ENCODE results near the gene C1orf35. TPM values are rescaled to one million over a fixed set of nuclear protein-coding genes. Genes with fewer than 3 reads are reported as not detected.

The C1orf35 gene
- total and polyA plus RNA-seq, 2 donors (not counting 1 experiment from before 2014, with no cell fraction given), result 4.8 to 7.6 TPM

- DNase-seq (ENCODE audit: low read depth in 2 of 2), result no peak
- Histone ChIP-seq H3K79me2 (ENCODE audit: control insufficient read depth, insufficient read depth, low read length) (no peaks in the 10 kb centered on the region), H3K9ac (ENCODE audit: insufficient read depth, low read length) (no peak overlapping the region), H3K27me3 (ENCODE audit: control insufficient read depth, insufficient read depth, low read length) (peaks cover 10% of the 10 kb centered on the region), H3K4me2 (ENCODE audit: extremely low read depth, insufficient read depth, low read length) (no peak overlapping the region), H4K20me1 (ENCODE audit: control insufficient read depth, extremely low read depth, insufficient read depth, low read length) (no peaks in the 10 kb centered on the region), H3K4me3 (replicated peaks in 1 of 4; ENCODE audit: control extremely low read depth in 1 of 4, insufficient read depth in 1 of 4, low read depth in 3 of 4, low read length in 4 of 4) (no peak overlapping the region), H3K9me3 (ENCODE audit: control insufficient read depth, insufficient read depth, low read depth, low read length) (no peaks in the 10 kb centered on the region), H2AFZ (ENCODE audit: low read length) (no peak overlapping the region), H3K36me3 (ENCODE audit: control insufficient read depth, insufficient read depth, low read length) (no peaks in the 10 kb centered on the region), H3K27ac (ENCODE audit: insufficient read depth, low read length) (no peak overlapping the region), H3K4me1 (ENCODE audit: control insufficient read depth, extremely low read depth, insufficient read depth, low read length) (no peaks in the 10 kb centered on the region)
- TF ChIP-seq CTCF (conservative IDR thresholded peaks at IDR 0.05 in 1 of 2, IDR thresholded peaks at IDR 0.05 in 1 of 2; ENCODE audit: low read depth in 1 of 2, low read length in 2 of 2) (no peak), EZH2 (IDR thresholded peaks at IDR 0.05; ENCODE audit: low read length, missing control alignments) (no peak)
These were observed 44.8 kb downstream of the C1orf35 start for GRCh38 chr1:228058172-228058948.

Other genes starting within 250 kb of the C1orf35 start
- gene WNT9A, start 155.4 kb downstream of the C1orf35 start, total RNA-seq, result 1.0 and 5.3 TPM in 2 replicates
- 1.0 and 2.7 TPM in 2 replicates for gene WNT9A, start 155.4 kb downstream of the C1orf35 start, polyA plus RNA-seq
- gene WNT3A, start 96.3 kb downstream of the C1orf35 start, total RNA-seq, result not detected in 2 replicates
- not detected in 2 replicates for gene WNT3A, start 96.3 kb downstream of the C1orf35 start, polyA plus RNA-seq
- 195 and 261 TPM in 2 replicates for gene ARF1, start 20.6 kb downstream of the C1orf35 start, total RNA-seq
- 546 and 642 TPM in 2 replicates for gene ARF1, start 20.6 kb downstream of the C1orf35 start, polyA plus RNA-seq
- 51.7 and 61.6 TPM in 2 replicates for gene MRPL55, start 6.0 kb upstream of the C1orf35 start, total RNA-seq
- gene MRPL55, start 6.0 kb upstream of the C1orf35 start, polyA plus RNA-seq, result 39.5 and 41.0 TPM in 2 replicates
- 325 and 479 TPM in 2 replicates for gene GUK1, start 37.0 kb upstream of the C1orf35 start, total RNA-seq
- 217 and 286 TPM in 2 replicates for gene GUK1, start 37.0 kb upstream of the C1orf35 start, polyA plus RNA-seq
- gene GJC2, start 46.6 kb upstream of the C1orf35 start, total RNA-seq, result 6.7 and 13.4 TPM in 2 replicates
- 1.3 and 1.4 TPM in 2 replicates for gene GJC2, start 46.6 kb upstream of the C1orf35 start, polyA plus RNA-seq
- gene IBA57, start 62.5 kb upstream of the C1orf35 start, total RNA-seq, result 3.6 and 3.8 TPM in 2 replicates
- gene IBA57, start 62.5 kb upstream of the C1orf35 start, polyA plus RNA-seq, result 1.3 and 1.4 TPM in 2 replicates
- 14.4 and 16.8 TPM in 2 replicates for gene OBSCN, start 104.7 kb upstream of the C1orf35 start, total RNA-seq
- 0.78 and 0.87 TPM in 2 replicates for gene OBSCN, start 104.7 kb upstream of the C1orf35 start, polyA plus RNA-seq